GM19455 (cell line): Measurements from ENCODE around the gene SDS.

Source experiments
- ATAC-seq: cut with Tn5 transposase; IDR thresholded peaks from one replicate; pipeline ENCODE4 v1.9.1; 2021; ENCODE audit not compliant: unreplicated experiment

Gene SDS

DNA sequence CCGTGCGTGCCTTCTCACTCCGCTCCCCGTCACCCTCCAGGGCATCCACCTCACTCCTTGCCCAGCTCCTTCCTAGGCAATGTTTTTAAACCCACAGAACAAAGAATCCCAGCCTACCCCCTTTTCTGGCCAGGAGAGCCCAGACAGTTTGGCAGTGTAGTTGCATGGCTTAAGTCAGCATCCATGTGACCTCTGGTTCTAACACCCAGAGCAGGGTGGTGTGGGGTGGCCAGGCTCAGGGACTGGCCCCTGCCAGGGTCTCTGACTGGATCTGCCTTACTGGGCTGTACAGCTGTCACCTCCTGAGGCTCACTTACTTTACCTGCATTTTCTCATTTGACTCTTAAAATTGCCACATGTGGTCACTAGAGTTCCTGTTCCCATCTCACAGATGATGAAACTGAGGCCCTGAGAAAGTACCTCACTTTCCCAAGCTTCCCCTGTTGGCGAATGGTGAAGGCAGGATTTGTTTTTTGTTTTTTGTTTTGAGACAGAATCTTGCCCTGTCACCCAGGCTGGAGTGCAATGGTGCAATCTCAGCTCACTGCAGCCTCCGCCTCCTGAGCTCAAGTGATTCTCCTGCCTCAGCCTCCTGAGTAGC is 18.3 kb downstream of the SDS start:
- no peak for ATAC-seq

DNA sequence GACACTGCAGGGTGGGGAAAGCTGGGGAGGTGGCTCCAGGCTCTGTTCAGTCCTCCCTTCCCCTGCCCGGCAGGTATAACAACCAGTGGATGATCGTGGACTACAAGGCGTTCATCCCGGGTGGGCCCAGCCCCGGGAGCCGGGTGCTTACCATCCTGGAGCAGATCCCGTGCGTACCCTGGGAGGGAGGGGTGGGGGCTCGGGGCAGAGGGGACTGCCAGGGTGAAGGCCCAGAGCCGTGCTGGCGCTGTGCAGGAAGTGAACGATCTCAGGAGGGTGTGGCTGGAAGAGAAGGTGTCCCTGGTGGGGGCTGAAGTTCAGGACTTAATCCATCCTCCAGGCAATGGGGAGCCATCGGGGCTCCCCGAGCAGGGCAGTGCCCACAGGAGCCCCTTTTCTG is 18.9 kb downstream of the SDS start:
- ATAC-seq: no peak

DNA sequence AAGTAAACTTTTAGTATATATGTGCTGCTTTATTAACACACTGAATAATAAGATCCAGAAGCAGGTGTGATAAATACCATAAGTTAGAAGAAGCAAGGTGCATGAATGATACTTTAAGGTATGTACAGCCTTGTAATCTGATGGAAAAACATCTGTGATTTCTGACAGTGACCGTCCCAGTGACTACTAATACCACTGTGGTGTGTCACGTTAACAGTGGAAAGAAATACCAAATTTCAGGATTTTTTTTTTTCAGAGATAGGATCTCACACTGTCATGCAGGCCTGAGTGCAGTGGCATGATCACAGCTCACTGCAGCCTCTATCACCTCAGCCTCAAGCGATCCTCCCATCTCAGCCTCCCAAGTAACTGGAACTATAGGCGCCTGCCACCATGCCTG is 21.5 kb downstream of the SDS start:
- ATAC-seq: no peak

DNA sequence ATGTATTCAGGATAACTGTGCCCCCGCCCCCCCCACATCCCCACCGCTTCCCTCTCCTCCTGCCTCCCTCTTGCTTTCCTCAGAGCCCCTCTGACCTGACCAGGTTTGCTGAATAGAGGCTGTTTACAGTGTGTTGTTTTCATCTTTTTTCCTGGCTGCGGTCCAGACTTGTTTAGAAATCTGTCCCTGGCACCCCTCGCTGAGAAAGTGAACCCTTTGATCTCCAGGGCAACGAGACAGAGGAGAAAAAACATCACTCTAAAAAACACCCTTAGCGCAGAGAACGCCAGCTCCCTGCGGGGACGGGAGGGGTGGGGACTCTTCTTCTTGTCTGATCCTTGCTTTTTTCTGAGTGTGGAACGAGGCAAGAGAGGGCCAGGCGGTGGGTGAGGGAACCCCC is 22.5 kb downstream of the SDS start:
- no peak for ATAC-seq

DNA sequence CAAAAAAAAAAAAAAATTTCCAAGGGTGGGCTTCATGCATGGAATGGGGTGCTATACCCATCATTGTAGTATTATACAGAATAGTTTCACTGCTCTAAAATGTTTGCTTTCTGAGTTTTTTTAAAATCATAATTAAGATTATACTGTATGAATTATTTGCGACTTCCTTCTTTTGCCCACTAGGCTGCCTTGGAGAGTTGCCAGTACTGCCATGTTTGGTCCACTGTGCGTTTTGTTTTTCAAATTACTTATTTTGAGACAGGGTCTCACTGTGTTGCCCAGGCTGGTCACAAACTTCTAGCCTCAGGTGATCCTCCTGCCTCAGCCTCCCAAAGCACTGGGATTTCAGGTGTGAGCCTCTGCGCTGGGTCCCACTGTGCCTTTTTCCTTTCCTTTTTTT is 25.4 kb downstream of the SDS start:
- ATAC-seq: no peak

DNA sequence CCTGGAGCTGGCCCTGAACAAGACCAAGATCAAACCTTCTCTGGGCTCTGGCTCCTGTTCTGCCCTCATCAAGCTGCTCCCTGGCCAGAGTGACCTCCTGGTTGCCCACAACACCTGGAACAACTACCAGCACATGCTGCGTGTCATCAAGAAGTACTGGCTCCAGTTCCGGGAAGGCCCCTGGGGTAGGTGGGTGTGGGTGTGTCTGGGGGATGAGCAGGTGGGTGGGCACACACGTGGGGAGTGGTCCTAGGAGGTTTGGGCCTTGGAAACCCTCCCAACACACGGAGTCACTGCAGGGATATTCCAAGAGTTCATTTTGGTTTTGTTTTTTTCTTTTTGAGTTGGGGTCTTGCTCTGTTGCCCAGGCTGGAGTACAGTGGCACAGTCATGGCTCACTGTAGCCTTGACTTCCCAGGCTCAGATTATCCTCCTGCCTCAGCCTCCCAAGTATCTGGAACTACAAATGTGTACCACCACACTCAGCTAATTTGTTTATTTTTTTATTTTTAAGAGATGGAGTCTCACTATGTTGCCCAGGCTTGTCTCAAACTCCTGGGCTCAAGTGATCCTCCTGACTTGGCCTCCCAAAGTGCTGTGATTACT is 28.8 kb downstream of the SDS start:
- no peak for ATAC-seq

DNA sequence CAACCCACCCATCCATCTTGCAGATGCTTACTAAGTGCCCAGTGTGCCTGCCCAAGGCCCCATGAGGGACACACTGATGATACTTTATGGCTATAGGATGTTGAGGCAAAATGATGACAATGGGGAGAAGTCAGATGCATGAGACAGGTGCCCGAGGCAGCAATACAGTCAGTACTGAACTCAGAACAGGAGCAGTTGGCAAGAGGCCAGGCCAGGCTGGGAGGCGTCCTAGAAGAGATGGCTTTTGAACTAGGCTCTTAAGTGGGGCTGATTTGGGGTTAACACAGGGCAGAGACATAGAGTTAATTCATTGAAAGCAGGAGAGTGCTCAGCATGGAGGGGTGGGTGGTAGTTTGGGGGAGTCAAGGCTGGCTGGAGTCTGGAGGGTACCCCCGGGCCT is 29.7 kb downstream of the SDS start:
- ATAC-seq: no peak

DNA sequence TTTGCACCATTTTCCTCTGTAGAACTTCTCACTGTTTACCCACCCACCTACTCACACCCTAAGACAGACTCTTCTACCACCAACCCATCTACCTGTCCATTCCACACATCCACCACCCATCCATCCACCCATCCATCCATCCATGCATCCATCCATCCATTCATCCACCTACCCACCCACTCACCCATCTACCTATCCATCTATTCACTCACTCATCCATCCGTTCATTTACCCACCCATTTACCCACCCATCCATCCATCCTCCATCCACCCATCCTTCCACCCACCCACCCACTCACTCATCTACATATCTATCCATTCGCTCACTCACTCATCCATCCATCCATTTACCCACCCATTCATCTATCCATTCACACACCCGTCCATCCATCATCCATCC is 30.2 kb downstream of the SDS start:
- ATAC-seq: no peak

DNA sequence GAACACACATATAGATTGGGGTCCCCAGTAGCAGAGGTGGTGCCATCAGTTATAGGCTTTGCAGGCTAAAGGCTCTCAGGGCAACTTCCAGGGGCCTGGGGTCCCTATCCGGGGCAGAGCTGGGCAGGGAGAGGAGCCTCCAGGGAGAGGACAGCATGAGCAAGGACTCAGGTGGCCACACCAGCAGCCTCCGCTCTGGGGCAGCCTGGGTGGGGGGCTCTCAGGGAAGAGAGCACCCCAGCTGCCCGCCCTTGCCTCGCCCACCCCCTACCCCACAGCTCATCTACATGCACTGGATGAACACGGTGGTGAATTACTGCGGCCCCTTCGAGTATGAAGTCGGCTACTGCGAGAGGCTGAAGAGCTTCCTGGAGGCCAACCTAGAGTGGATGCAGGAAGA is 31.3 kb downstream of the SDS start:
- no peak for ATAC-seq

DNA sequence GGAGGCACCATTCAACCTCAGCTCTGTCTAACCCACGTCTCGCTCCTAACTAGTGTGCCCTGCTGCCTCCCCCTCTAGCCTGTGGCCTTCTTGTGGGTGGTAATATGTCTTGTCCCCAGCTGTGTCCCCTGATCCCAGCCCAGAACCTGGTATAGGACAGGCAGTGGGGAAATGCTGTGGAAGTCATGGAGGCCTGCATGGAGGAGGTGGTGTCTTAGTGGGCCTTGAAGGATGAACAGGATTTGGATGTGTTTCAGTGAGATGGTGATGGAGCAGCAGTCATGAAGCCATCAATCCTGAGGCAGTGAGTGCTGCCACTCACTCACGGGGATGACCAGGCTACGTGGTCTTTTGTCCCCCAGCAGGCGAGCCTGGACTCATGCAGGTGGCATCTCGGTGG is 31.9 kb downstream of the SDS start:
- ATAC-seq: no peak

DNA sequence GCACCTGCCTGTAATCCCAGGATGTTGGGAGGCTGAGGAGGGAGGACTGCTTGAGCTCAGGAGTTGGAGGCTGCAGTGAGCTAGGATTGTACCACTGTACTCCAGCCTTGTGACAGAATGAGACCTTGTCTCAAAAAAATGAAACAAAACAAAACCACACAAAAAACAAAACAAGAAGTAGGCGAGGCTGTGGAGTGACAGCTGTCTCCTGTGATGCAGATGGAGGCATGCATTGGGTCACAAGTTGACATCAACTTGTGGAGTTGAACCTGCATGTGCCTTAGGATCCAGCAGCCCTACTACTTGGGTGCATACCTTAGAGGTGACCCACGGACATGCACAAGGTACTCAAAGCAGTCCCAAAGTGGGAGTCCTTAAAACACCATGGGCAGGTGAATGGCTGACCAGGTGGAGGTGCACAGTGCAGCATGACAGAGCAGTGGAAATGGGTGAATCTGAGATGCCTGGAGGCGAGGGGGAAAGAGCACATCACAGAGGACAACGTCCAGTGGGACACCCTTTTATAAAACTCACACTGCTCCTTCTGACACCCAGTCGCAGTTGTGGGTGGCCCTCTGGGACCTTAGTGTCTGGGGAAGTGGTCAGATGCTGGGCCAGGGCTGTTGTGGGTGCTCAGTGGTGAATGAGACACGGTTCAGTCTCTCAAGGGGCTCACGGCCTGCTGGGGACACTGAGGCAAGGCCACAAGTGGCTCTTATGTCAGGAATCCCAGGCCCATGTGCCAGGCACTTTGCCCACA is 32.6 kb downstream of the SDS start:
- ATAC-seq: no peak

DNA sequence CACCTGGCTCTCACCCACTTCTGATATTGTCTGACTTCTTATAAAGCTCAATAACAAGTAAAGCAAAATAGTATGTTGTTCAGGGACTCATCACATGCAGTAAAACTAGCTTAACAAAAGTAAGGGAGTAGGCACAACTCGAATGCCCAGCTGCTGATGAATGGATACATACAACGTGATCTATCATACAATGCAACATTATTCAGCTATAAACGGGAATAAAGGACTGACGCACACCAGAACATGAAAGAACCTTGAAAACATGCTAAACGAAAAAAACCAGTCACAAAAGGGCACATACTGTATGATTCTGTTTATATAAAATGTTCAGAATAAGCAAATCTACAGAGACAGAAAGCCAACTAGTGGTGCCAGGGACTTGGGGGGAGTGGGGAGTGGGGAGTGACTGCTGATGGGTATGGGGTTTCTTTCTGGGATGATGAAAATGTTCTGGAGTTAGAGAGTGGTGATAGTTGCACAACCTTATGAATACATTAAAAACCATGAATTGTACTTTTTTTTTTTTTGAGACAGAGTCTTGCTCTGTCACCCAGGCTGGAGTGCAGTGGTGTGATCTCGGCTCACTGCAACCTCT is 34.2 kb downstream of the SDS start:
- ATAC-seq: no peak

DNA sequence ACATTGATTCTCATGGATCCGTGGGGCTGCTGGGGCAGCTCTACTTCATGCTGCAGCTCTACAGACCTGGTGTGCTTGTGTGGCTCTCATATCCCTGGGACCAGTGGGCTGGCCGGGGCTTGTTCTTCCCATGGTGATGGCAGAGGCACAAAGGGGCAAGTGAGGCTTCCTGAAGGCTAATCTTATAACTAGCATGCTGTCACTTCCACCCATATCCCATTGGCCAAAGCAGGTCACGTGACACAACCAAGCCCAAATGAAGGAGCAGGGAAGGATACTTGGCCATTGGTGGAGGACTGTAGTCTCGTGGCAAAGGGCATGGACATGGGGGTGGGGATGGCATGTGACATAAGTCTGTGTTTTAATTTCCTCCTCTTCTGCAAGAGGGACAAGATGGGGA is 35.4 kb downstream of the SDS start:
- ATAC-seq: no peak

DNA sequence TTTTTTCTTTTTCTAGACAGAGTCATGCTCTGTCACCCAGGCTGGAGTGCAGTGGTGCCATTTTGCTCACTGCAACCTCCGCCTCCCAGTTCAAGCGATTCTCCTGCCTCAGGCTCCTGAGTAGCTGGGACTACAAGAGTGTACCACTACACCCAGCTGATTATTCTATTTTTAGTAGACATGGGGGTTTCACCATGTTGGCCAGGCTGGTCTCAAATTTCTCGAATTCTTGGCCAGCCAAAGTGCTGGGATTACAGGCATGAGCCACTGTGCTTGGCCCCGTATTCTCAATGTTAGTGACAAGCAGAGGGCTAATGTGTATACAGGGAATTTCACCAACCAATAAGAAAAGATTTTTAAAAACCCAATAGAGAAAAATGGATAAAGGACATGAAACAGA is 36.9 kb downstream of the SDS start:
- ATAC-seq: no peak

DNA sequence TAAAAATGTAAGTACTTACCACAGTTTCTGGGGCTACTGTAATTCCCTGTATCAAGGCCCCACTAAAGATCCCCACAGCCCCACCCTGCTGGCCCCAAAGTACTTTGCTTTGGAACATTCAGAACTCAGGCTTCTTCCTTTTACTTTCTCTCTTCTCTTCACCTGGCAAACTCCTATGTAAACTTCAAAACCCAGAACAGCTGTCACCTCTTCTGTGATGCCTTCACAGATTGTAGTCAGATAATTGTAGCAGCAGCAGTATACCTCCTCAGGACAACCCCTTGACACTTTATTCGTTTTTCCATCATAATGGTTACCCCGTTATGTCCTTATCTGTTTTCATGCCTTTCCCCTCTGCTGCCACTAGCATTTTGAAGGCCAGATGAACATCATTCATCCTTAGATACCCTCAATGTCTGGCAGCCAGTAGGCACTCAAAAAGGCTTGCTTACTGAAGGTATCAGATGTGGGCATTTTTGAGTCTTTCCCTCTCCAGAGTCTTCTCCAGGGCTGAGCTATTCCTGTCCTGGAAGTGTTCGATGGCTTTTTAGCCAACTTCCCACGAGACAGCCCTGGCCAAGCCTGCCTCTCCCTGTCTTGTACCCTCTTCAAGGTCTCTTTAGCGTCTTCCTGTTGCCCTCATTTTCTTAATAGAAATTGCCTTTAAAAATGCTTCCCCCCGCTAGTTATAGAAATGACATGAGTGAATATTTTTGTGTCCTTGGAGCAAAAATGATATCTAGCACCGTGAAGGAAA is 37.9 kb downstream of the SDS start:
- ATAC-seq: no peak

DNA sequence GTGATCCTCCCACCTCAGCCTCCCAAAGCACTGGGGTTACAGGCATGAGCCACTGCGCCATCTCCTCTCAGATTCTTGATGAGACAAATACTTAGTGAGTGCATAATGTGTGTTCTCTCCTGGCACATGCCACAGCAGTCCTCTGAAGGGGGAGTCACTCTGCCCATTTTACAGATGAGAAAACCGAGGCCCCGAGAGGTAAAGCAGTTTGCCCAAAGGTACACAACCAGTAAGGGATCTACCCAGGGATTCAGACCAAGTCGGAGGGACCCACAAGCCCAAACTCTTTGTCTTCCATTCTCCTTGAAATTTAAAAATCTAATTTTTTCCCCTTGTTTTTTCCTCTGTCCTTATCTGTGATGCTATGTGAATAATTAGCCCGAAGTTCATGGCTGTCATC is 39.0 kb downstream of the SDS start:
- no peak for ATAC-seq

DNA sequence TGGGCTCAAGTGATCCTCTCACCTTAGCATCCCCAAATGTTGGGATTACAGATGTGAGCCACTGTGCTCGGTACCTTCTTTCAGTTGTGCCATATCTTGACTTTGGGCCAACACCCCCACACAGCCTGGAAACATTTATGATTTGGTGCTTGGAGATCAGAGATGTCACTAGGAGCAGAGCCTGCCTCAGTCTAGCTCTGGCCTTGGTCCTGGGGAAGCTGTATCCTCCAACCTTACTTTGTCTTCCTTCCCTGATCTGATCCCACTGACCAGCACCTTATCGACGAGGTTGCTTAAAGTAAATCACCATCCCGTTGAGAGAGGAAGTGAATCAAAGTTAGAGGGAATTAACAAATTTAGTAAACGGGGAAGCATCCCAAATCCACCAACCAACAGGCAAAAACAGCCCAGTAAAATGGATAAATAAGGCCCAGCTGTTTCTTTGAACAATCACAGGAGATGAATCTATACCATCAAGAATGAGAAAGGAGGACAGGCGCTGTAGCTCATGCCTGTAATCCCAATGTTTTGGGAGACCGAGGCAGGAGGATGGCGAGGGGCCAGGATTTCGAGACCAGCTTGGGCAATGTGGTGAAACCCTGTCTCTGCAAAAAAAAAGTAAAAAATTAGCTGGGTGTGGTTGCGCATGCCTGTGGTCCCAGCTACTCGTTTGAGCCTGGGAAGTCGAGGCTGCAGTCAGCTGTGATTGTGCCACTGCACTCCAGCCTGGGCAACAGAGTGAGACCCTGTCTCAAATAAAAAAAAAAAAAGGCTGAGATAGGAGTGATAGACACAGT is 41.9 kb downstream of the SDS start:
- no peak for ATAC-seq

DNA sequence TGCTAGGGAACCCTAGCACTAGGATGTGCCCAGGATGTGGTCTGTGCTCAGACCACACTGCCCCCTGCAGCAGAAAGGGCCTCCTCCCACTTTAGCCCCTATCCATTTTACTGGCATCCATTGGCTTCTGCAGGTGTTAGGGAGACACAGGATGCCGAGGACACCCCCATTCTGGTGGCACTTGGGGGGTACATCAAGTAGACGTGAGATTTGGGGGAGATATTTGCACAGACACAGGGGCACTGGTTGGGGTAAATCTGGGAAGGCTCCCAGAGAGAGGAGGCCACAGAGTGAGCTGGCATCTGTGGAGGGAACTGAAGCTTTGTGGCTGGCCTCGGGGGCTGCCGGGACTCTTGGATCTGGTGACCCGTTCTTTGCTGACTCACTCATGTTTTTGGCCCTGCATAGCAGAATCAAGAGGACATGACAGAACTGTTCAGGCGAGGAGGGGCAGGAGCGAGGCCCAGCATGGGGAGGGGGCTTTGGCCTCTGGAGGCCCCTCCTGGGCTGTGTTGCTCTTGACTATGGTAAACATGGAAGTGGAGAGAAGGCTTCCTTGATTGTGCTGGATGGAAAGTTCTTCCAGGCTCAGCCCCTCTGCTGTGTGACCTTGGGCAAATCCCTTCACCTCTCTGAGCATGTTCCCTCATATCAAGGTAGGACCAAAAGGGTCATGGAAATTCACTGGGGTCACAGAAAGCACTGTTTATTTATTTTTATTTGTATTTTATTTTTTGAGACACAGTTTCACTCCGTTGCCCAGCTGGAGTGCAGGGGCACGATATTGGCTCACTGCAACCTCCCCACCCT is 43.5 kb downstream of the SDS start:
- no peak for ATAC-seq

DNA sequence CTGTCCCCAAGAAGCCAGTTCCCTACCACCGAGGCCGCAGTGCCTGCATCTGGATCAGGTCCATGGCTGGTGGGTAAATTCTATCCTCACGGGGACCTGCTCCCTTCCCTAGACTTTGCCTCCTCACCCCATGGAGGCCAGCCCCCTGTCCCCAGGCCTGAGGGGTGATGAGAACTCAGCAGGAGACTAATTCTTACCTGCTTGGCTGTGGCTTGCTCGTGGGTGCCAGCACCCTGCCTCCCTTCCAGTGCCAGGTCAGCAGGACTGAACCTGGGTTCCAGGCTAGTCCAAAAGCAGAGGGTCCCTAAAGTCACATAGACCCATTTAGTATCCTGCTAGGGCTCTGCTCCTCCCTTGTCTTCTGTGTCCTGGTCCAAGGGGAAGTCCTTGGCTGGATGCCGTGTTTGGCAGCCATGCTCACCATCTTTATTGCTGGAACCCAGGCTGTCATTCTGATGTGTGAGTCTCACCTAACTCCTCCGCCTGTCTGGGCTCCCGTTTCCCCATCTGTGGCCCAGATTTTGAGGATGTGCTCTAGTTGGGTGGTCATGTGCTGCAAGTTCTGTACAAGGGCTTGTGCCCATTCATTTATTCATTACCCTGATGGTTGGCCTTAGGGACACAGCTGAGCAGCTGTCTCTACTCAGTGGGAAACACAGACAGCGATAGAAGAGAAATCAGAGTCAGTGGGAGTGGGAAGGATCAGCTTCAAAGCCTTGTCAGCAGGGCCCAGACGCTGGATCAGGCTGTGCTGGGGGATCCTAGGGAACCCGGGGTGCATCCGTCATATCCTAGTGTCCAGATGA is 44.4 kb downstream of the SDS start:
- ATAC-seq: no peak
